CD4-positive, alpha-beta T cell treated with Interleukin-6 for 4 hours (primary cell): ENCODE measurements around the gene DOCK8.

Source experiments
- DNase-seq: peaks from one replicate; pipeline ENCODE4 v3.0.0-alpha.2; 2020; ENCODE audit warnings: mixed read lengths

Gene DOCK8

GRCh38 chr9:511861-512260 lies 297.2 kb downstream of the DOCK8 start:
- no peak for DNase-seq

DNA sequence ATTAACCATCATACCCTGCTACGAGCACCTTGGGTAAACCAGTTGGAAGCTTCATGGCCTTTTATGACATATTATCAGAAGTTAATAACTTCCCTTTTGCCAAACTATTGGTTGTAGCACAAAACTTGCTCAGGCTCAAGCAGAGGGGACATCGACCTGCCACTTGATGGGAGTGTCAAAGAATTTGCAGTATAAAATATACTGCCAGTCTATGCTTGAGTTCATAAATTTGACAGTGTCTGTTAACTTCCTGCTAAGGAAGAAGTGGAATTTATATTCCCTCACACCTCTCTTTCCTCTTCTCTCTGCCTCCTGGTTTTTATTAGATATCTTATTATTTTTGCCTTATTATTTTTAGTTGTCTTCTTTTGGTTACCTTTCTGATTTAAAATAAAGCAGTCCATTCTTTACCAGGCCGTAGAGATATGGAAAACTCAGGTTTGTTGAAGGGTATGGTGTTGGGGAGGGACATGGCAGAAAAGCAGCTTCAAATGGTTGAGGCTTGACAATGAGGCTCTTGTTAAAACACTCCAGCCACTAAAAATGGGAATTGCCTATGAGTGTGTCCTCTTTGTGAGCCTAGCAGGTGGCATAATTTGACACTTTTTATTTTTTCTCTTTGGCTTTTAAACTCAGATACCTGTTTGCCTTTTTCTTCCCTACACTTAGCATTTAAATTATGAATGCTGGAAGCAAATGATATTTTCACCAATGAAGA lies 298.0 kb downstream of the DOCK8 start:
- DNase-seq, result no peak
